HEK293 (cell line): ENCODE measurements around the gene B3GNT9.

ENCODE experiments used
- CTCF ChIA-PET: fragments of 350-600 bp; formaldehyde crosslinking; extraction: SDS; loops from one replicate; lab custom pipeline; 2021; ENCODE audit warnings: antibody characterized with exemption; lab: Yijun Ruan, JAX
- POLR2A ChIA-PET: fragments of 300-600 bp; formaldehyde crosslinking; extraction: SDS; loops from one replicate; lab custom pipeline; 2020; ENCODE audit warnings: antibody characterized with exemption, inconsistent platforms; lab: Yijun Ruan, JAX
- H3K27ac ChIP-seq: fragments of 200-500 bp; sonication (Bioruptor generic); 2 replicates; pipeline ENCODE4 v1.5.1; 2014; ENCODE audit warnings: low read depth, low read length, control low read depth, inconsistent platforms; ENCODE audit errors: extremely low read depth
- H3K36me3 ChIP-seq, 2 experiments: fragments of 200-500 bp in 1 of 2; sonication (Bioruptor generic) in 1 of 2; 1 replicate in 1 of 2; 2 replicates in 1 of 2; pipeline ENCODE4 v1.5.1; 2014 to 2017; ENCODE audit warnings: inconsistent platforms in 2 of 2, low read length in 2 of 2; ENCODE audit not compliant: control insufficient read depth in 2 of 2, insufficient read depth in 1 of 2
- H3K4me1 ChIP-seq: fragments of 200-500 bp; sonication (Bioruptor generic); 2 replicates; pipeline ENCODE4 v1.5.1; 2014; ENCODE audit warnings: mild to moderate bottlenecking, low read length, inconsistent platforms; ENCODE audit not compliant: control insufficient read depth, insufficient read depth
- H3K4me3 ChIP-seq: 2 replicates; pipeline ENCODE4 v1.5.1; 2011; ENCODE audit warnings: low read depth, mild to moderate bottlenecking, control low read depth, low read length, moderate library complexity
- H3K9me3 ChIP-seq: fragments of 200-500 bp; sonication (Bioruptor generic); 2 replicates; pipeline ENCODE4 v1.5.1; 2014; ENCODE audit warnings: low read depth, low read length, inconsistent platforms; ENCODE audit not compliant: control insufficient read depth, insufficient read depth
- ATF2 ChIP-seq: fragments of 450-650 bp; formaldehyde crosslinking; IDR thresholded peaks from 2 replicates; pipeline ENCODE4 v1.5.1; 2016; ENCODE audit warnings: missing biosample characterization, missing genetic modification characterization, low read depth
- CTCF ChIP-seq: fragments of 450-650 bp; formaldehyde crosslinking; IDR thresholded peaks from 2 replicates; pipeline ENCODE4 v1.5.1; 2016; ENCODE audit warnings: missing biosample characterization, missing genetic modification characterization
- KLF7 ChIP-seq: fragments of 450-650 bp; formaldehyde crosslinking; IDR thresholded peaks from 2 replicates; pipeline ENCODE4 v1.5.1; 2016; ENCODE audit warnings: missing biosample characterization, missing genetic modification characterization, borderline replicate concordance
- SCRT2 ChIP-seq: fragments of 450-650 bp; formaldehyde crosslinking; IDR thresholded peaks from 2 replicates; pipeline ENCODE4 v1.5.1; 2016; ENCODE audit warnings: missing biosample characterization, missing genetic modification characterization
- WT1 ChIP-seq: fragments of 450-650 bp; formaldehyde crosslinking; IDR thresholded peaks from 2 replicates; pipeline ENCODE4 v1.5.1; 2016; ENCODE audit warnings: missing biosample characterization, missing genetic modification characterization
- ZFP3 ChIP-seq: fragments of 450-650 bp; formaldehyde crosslinking; IDR thresholded peaks from 2 replicates; pipeline ENCODE4 v1.5.1; 2016; ENCODE audit warnings: low read depth, missing biosample characterization, missing genetic modification characterization
- ZNF138 ChIP-seq: fragments of 450-650 bp; formaldehyde crosslinking; IDR thresholded peaks from 2 replicates; pipeline ENCODE4 v1.5.1; 2016; ENCODE audit warnings: missing biosample characterization, missing genetic modification characterization, borderline replicate concordance
- ZNF169 ChIP-seq: fragments of 450-650 bp; formaldehyde crosslinking; IDR thresholded peaks from 2 replicates; pipeline ENCODE4 v1.5.1; 2016; ENCODE audit warnings: missing biosample characterization, missing genetic modification characterization
- ZNF174 ChIP-seq: fragments of 450-650 bp; formaldehyde crosslinking; IDR thresholded peaks from 2 replicates; pipeline ENCODE4 v1.5.0; 2017; ENCODE audit warnings: missing biosample characterization, mild to moderate bottlenecking, missing genetic modification characterization
- ZNF266 ChIP-seq: fragments of 450-650 bp; formaldehyde crosslinking; IDR thresholded peaks from 2 replicates; pipeline ENCODE4 v1.5.1; 2016; ENCODE audit warnings: missing biosample characterization, missing genetic modification characterization, low read depth
- ZNF350 ChIP-seq: fragments of 450-650 bp; formaldehyde crosslinking; IDR thresholded peaks from 2 replicates; pipeline ENCODE4 v1.5.0; 2017; ENCODE audit warnings: missing biosample characterization, mild to moderate bottlenecking, missing genetic modification characterization
- ZNF555 ChIP-seq: fragments of 450-650 bp; formaldehyde crosslinking; conservative IDR thresholded peaks from 2 replicates; pipeline ENCODE4 v1.5.1; 2017; ENCODE audit warnings: missing biosample characterization, mild to moderate bottlenecking, missing genetic modification characterization, inconsistent platforms
- ZNF558 ChIP-seq: fragments of 450-650 bp; formaldehyde crosslinking; IDR thresholded peaks from 2 replicates; pipeline ENCODE4 v1.5.1; 2016; ENCODE audit warnings: missing biosample characterization, missing genetic modification characterization
- ZNF621 ChIP-seq: fragments of 450-650 bp; formaldehyde crosslinking; IDR thresholded peaks from 2 replicates; pipeline ENCODE4 v1.5.1; 2017; ENCODE audit warnings: missing biosample characterization, missing genetic modification characterization
- ZNF658 ChIP-seq: fragments of 450-650 bp; formaldehyde crosslinking; IDR thresholded peaks from 2 replicates; pipeline ENCODE4; 2016; ENCODE audit warnings: missing biosample characterization, missing genetic modification characterization
- ZNF660 ChIP-seq: fragments of 450-650 bp; IDR thresholded peaks from 2 replicates; pipeline ENCODE4 v1.5.1; 2018; ENCODE audit warnings: missing biosample characterization, mild to moderate bottlenecking, missing genetic modification characterization
- ZNF701 ChIP-seq: fragments of 450-650 bp; formaldehyde crosslinking; IDR thresholded peaks from 2 replicates; pipeline ENCODE4 v1.5.1; 2016; ENCODE audit warnings: missing biosample characterization, missing genetic modification characterization
- ZNF768 ChIP-seq: fragments of 450-650 bp; formaldehyde crosslinking; IDR thresholded peaks from 2 replicates; pipeline ENCODE4 v1.5.1; 2018; ENCODE audit warnings: missing biosample characterization, mild to moderate bottlenecking, missing genetic modification characterization
- ZSCAN23 ChIP-seq: fragments of 450-650 bp; formaldehyde crosslinking; IDR thresholded peaks from 2 replicates; pipeline ENCODE4 v1.5.1; 2016; ENCODE audit warnings: missing biosample characterization, missing genetic modification characterization

Gene B3GNT9

GRCh38 chr16:67149276-67150046, 1.3 kb downstream of the B3GNT9 start:
- CTCF ChIA-PET, result interaction anchor here (0.7 to 1.4 kb wide), 3 partner anchors 46 to 570 kb away, joined by 3 to 5 read pairs (median 3); partner anchors contain the start of gene CMTM2
- H3K27ac ChIP-seq, result no peak overlapping the region
- no peak for TF ChIP-seq ZNF266 (tag by site-specific recombination)
- no peak for TF ChIP-seq ZNF174
- TF ChIP-seq ZSCAN23, result no peak
- TF ChIP-seq ZFP3 (tag by site-specific recombination), result 0 out of 2 replicates have a peak, but pooled peaks have one; percentile 3
- TF ChIP-seq, all 188 proteins: peak for 1
- Histone ChIP-seq H3K4me3 (no peak overlapping the region), H3K4me1 (0 out of 2 replicates have a peak, but pooled peaks cover 3% of the 10 kb centered on the region), H3K36me3 (peaks cover 0 to 52% of the 10 kb centered on the region in 2 experiments; a peak in 1 of 3 replicates), H3K9me3 (no peaks in the 10 kb centered on the region)
- POLR2A ChIA-PET, result interaction anchor here (0.6 kb wide), 1 partner anchor 264 kb away, joined by 5 read pairs; no protein-coding TSS in a partner anchor

- TF ChIP-seq ZNF768 (tag by site-specific recombination), result no peak
- TF ChIP-seq ZNF658, result no peak
- TF ChIP-seq ZNF138 (tag by site-specific recombination), result no peak
- TF ChIP-seq ZNF558 (tag by site-specific recombination), result no peak
- no peak for TF ChIP-seq ZNF660
- TF ChIP-seq ATF2 (tag by site-specific recombination), result no peak
- TF ChIP-seq ZFP3 (tag by site-specific recombination), result peak; percentile 64; the same call in 1 of the 2 replicates
- 0 out of 2 replicates have a peak, but pooled peaks have one; percentile 21 for TF ChIP-seq SCRT2 (tag by site-specific recombination)
- TF ChIP-seq, all 188 proteins: peak for 2
- Histone ChIP-seq H3K9me3 (no peaks in the 10 kb centered on the region), H3K36me3 (peaks cover 2 to 59% of the 10 kb centered on the region in 2 experiments; a peak in 2 of 3 replicates), H3K4me3 (no peak overlapping the region), H3K4me1 (0 out of 2 replicates have a peak, but pooled peaks cover 3% of the 10 kb centered on the region), H3K27ac (no peak overlapping the region)
- CTCF ChIA-PET, result interaction anchor here (0.7 to 1.4 kb wide), 3 partner anchors 45 to 569 kb away, joined by 3 to 5 read pairs (median 3); partner anchors contain the start of gene CMTM2
- POLR2A ChIA-PET, result interaction anchor here (0.6 kb wide), 1 partner anchor 265 kb away, joined by 5 read pairs; no protein-coding TSS in a partner anchor
These were observed 2.0 kb downstream of the B3GNT9 start for GRCh38 chr16:67148656-67149275.

DNA sequence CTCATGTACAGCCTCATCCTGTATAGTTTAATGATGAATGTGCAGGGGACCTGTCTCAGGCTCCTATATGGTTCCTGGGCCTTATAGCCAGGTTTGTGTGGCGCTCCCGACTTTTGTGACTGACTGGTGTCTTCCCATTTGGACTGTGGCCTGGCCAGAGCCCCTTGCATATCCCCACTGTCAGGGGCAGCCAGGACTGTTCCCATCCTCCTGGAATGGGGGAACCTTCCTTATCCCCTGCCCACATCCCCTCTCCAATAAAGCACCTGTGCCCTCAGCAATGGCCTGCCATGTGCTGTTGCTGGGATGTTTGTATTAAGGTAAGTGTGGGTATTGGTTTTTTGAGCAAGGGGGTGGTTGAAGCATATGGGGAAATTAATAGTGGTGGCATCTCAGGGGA, 2.6 kb downstream of the B3GNT9 start:
- H3K4me3 ChIP-seq, result no peak overlapping the region
- peaks cover 5 to 63% of the 10 kb centered on the region in 2 experiments; a peak in 2 of 3 replicates for H3K36me3 ChIP-seq
- TF ChIP-seq ZNF660, result no peak
- TF ChIP-seq ZNF169 (tag by site-specific recombination), result no peak
- no peak for TF ChIP-seq KLF7
- TF ChIP-seq ATF2 (tag by site-specific recombination), result no peak
- no peak for TF ChIP-seq WT1 (tag by site-specific recombination)
- TF ChIP-seq ZNF350 (tag by site-specific recombination), result no peak
- TF ChIP-seq ZNF621 (tag by site-specific recombination), result no peak
- no peak for TF ChIP-seq ZNF701 (tag by site-specific recombination)
- no peak for TF ChIP-seq CTCF
- TF ChIP-seq ZSCAN23, result no peak
- TF ChIP-seq ZNF555 (tag by site-specific recombination), result no peak
- CTCF ChIA-PET, result no interaction called here
- H3K27ac ChIP-seq, result no peak overlapping the region
- H3K4me1 ChIP-seq, result 0 out of 2 replicates have a peak, but pooled peaks cover 3% of the 10 kb centered on the region
- H3K9me3 ChIP-seq, result no peaks in the 10 kb centered on the region
- POLR2A ChIA-PET, result no interaction called here
